Natural killer cell (primary cell): ENCODE measurements around the gene RBBP7. TPM values are rescaled to one million over a fixed set of nuclear protein-coding genes. Genes with fewer than 3 reads are reported as not detected.

Experiments used
- ATAC-seq, 3 donors: fragments of 150-1000 bp in 2 of 3; fragments of 200-7000 bp in 1 of 3; cut with Tn5 transposase; 1 replicate in 1 of 3; 2 replicates in 2 of 3; pipeline ENCODE4 v1.10.0; 2021; ENCODE audit warnings: mild to moderate bottlenecking in 2 of 3, moderate library complexity in 2 of 3
- DNase-seq, 2 donors: peaks; one replicate each; pipeline versions ENCODE4 v3.0.0 to v3.0.0-alpha.2; 2013 to 2021; ENCODE audit warnings: mixed read lengths in 1 of 2
- H3K27ac ChIP-seq: one replicate; pipeline ENCODE4 v1.5.1; 2013; ENCODE audit warnings: mild to moderate bottlenecking, low read length
- H3K27me3 ChIP-seq: one replicate; pipeline ENCODE4 v1.6.1; 2013; ENCODE audit warnings: low read length; ENCODE audit not compliant: control insufficient read depth, insufficient read depth
- H3K36me3 ChIP-seq: one replicate; pipeline ENCODE4 v1.6.1; 2013; ENCODE audit warnings: low read length; ENCODE audit not compliant: control insufficient read depth, insufficient read depth
- H3K4me1 ChIP-seq: one replicate; pipeline ENCODE4 v1.6.1; 2013; ENCODE audit warnings: low read length; ENCODE audit not compliant: control insufficient read depth, insufficient read depth
- H3K4me3 ChIP-seq: one replicate; pipeline ENCODE4 v1.5.1; 2013; ENCODE audit warnings: low read length
- H3K9me3 ChIP-seq: one replicate; pipeline ENCODE4 v1.6.1; 2013; ENCODE audit warnings: low read length; ENCODE audit not compliant: control insufficient read depth, insufficient read depth
- H3K27ac Mint-ChIP-seq, 2 donors: one replicate each; pipeline ENCODE4 v1.8.0; 2022; ENCODE audit warnings: mild to moderate bottlenecking in 2 of 2, mixed read lengths in 2 of 2, moderate library complexity in 1 of 2
- H3K27me3 Mint-ChIP-seq, 2 donors: one replicate each; pipeline ENCODE4 v1.8.0; 2022; ENCODE audit warnings: low read depth in 2 of 2, mixed read lengths in 2 of 2
- H3K36me3 Mint-ChIP-seq: one replicate; pipeline ENCODE4 v1.8.0; 2022; ENCODE audit warnings: mixed read lengths
- H3K4me1 Mint-ChIP-seq, 2 donors: one replicate each; pipeline ENCODE4 v1.8.0; 2022; ENCODE audit warnings: mixed read lengths in 2 of 2
- H3K4me3 Mint-ChIP-seq: one replicate; pipeline ENCODE4 v1.8.0; 2022; ENCODE audit warnings: mild to moderate bottlenecking, moderate library complexity, mixed read lengths
- H3K9me3 Mint-ChIP-seq, 2 donors: one replicate each; pipeline ENCODE4 v1.8.0; 2022; ENCODE audit warnings: mixed read lengths in 2 of 2
- CTCF ChIP-seq: fragments of 200-600 bp; IDR thresholded peaks from one replicate; pipeline ENCODE4 v1.8.0; 2022; ENCODE audit warnings: antibody characterized with exemption
- WGBS: methylation state at CpG from one replicate; pipeline ENCODE4 v1.1.7; 2013; ENCODE audit warnings: missing lambda C conversion rate; ENCODE audit not compliant: insufficient coverage; 5-methylcytosine and 5-hydroxymethylcytosine counted together
- intact Hi-C: fragments of 100-400 bp; cut with micrococcal nuclease; formaldehyde crosslinking; loops from one replicate; pipeline ENCODE4 v1.14.2; 2022
- total RNA-seq, 4 donors: library from RNA; stranded (reverse); fragments of 120-200 nt in 1 of 4; gene quantifications; one replicate each; pipeline versions ENCODE4 v1.2.3 to v1.2.4, GENCODE V29; 2013 to 2022

RBBP7 gene
- total RNA-seq, 3 donors from 2014 or later (not counting 1 experiment from before 2014, with no cell fraction given), result 124 to 170 (median 139) TPM

- intact Hi-C loops, result no loop called here
- Histone ChIP-seq H3K9me3 (no peaks in the 10 kb centered on the region), H3K4me3 (no peak overlapping the region), H3K4me1 (no peaks in the 10 kb centered on the region), H3K27me3 (no peaks in the 10 kb centered on the region), H3K36me3 (peaks cover 4% of the 10 kb centered on the region), H3K27ac (no peak overlapping the region)
- Mint-ChIP-seq H3K4me1 (no peaks in the 10 kb centered on the region), H3K27me3 (no peaks in the 10 kb centered on the region), H3K36me3 (no peaks in the 10 kb centered on the region), H3K9me3 (no peaks in the 10 kb centered on the region), H3K4me3 (no peak overlapping the region), H3K27ac (no peak overlapping the region)
- no peak for TF ChIP-seq CTCF
- DNase-seq (no peak), ATAC-seq (no peak)
- WGBS, result 95% methylated on average over 4 of the region's 5 CpGs
Measured at GRCh38 chrX:16797358-16797757, 72.8 kb downstream of the RBBP7 start.

GRCh38 chrX:16796298-16796697, 73.9 kb downstream of the RBBP7 start:
- Mint-ChIP-seq H3K27ac (no peak overlapping the region), H3K4me3 (no peak overlapping the region), H3K36me3 (no peaks in the 10 kb centered on the region), H3K9me3 (no peaks in the 10 kb centered on the region), H3K27me3 (no peaks in the 10 kb centered on the region), H3K4me1 (no peaks in the 10 kb centered on the region)
- Histone ChIP-seq H3K4me3 (no peak overlapping the region), H3K4me1 (no peaks in the 10 kb centered on the region), H3K36me3 (peaks cover 4% of the 10 kb centered on the region), H3K27ac (no peak overlapping the region), H3K9me3 (no peaks in the 10 kb centered on the region), H3K27me3 (no peaks in the 10 kb centered on the region)
- no peak for TF ChIP-seq CTCF
- WGBS, result 100% methylated on average over 2 of the region's 4 CpGs
- ATAC-seq, result no peak
- no peak for DNase-seq
- intact Hi-C loops, result no loop called here

Other genes with a start within 250 kb of the RBBP7 start
- gene S100G, start 220.2 kb downstream of the RBBP7 start, total RNA-seq, result not detected
- gene CTPS2, start 157.7 kb downstream of the RBBP7 start, total RNA-seq, result 1 to 10 TPM; 3.6 to 6.0 (median 5.2) TPM
- gene SYAP1, start 150.8 kb downstream of the RBBP7 start, total RNA-seq, result 10 to 100 TPM; 42.9 to 58.4 (median 45.4) TPM
- 10 to 100 TPM in 1 of 3 donors, 1 to 10 TPM in 2; 8.1 to 16.9 (median 9.9) TPM for gene TXLNG, start 83.9 kb downstream of the RBBP7 start, total RNA-seq
- gene REPS2, start 76.3 kb upstream of the RBBP7 start, total RNA-seq, result 1 to 10 TPM in 1 of 3 donors, under 1 TPM in 2; 0.27 to 9.2 (median 0.59) TPM